Urothelium cell line (cell line): ENCODE results near the gene CXXC5.

Experiments
- DNase-seq: peaks from one replicate; pipeline ENCODE4 v3.0.0; 2011; ENCODE audit warnings: low spot score, mixed read lengths
- FAIRE-seq: peaks from 2 replicates; lab custom pipeline; 2011; peaks lifted over from hg19 to GRCh38; lab: Jason Lieb, UNC

CXXC5 gene

GRCh38 chr5:139638090-139638735 is 9.9 kb upstream of the CXXC5 start:
- FAIRE-seq, result no peak
- DNase-seq, result no peak

GRCh38 chr5:139638736-139639618 is 9.2 kb upstream of the CXXC5 start:
- FAIRE-seq (no peak), DNase-seq (no peak)

- FAIRE-seq, result no peak
- no peak for DNase-seq
Measured at GRCh38 chr5:139639619-139640380, 8.3 kb upstream of the CXXC5 start.

- FAIRE-seq, result no peak
Measured at GRCh38 chr5:139640421-139641115, 7.6 kb upstream of the CXXC5 start.

GRCh38 chr5:139641116-139642080 is 6.8 kb upstream of the CXXC5 start:
- no peak for FAIRE-seq

More at GRCh38 chr5:139640421-139641115, 7.6 kb upstream of the CXXC5 start:
- no peak for DNase-seq

GRCh38 chr5:139642213-139642612 is 5.9 kb upstream of the CXXC5 start:
- FAIRE-seq (no peak), DNase-seq (no peak)

More at GRCh38 chr5:139641116-139642080, 6.8 kb upstream of the CXXC5 start:
- DNase-seq, result no peak

GRCh38 chr5:139642891-139643871 is 5.0 kb upstream of the CXXC5 start:
- DNase-seq, result no peak
- FAIRE-seq, result no peak

- DNase-seq (no peak), FAIRE-seq (no peak)
Measured at GRCh38 chr5:139644001-139644456, 4.1 kb upstream of the CXXC5 start.

GRCh38 chr5:139644646-139645429 is 3.3 kb upstream of the CXXC5 start:
- FAIRE-seq, result no peak
- DNase-seq, result no peak

- no peak for DNase-seq
- FAIRE-seq, result no peak
Measured at GRCh38 chr5:139645430-139645871, 2.7 kb upstream of the CXXC5 start.

- FAIRE-seq (no peak), DNase-seq (no peak)
Measured at GRCh38 chr5:139646111-139646510, 2.0 kb upstream of the CXXC5 start.

GRCh38 chr5:139646912-139647505 is 1.1 kb upstream of the CXXC5 start:
- no peak for FAIRE-seq
- DNase-seq, result no peak

GRCh38 chr5:139647506-139648204 is 494 bp upstream of the CXXC5 start:
- FAIRE-seq, result no peak
- no peak for DNase-seq

- no peak for DNase-seq
Measured at GRCh38 chr5:139649082-139649991, 1.2 kb downstream of the CXXC5 start.

GRCh38 chr5:139650031-139650688 is 2.0 kb downstream of the CXXC5 start:
- DNase-seq, result no peak
- FAIRE-seq, result no peak

More at GRCh38 chr5:139649082-139649991, 1.2 kb downstream of the CXXC5 start:
- no peak for FAIRE-seq
